HL-60/S4 (cell line): ENCODE measurements around the gene TMPRSS15.

ENCODE experiments used
- in situ Hi-C: fragments of 300-500 bp; cut with MboI; formaldehyde crosslinking; loops from 2 replicates; pipeline ENCODE4 v1.14.3; 2022; ENCODE audit warnings: low sequenced_read_pairs

Gene TMPRSS15

GRCh38 chr21:18248171-18248570 is 155.4 kb downstream of the TMPRSS15 start:
- in situ Hi-C loops: no loop called here

GRCh38 chr21:18245464-18245967 is 158.1 kb downstream of the TMPRSS15 start:
- in situ Hi-C loops: no loop called here

GRCh38 chr21:18244671-18245463 is 158.7 kb downstream of the TMPRSS15 start, which contains the start of gene CHODL:
TSS of gene CHODL (plus strand) at chr21:18244833. CDS start at chr21:18245224, 391 bp downstream.
- in situ Hi-C loops: no loop called here

GRCh38 chr21:18235545-18235944 is 168.0 kb downstream of the TMPRSS15 start:
- in situ Hi-C loops: no loop called here

DNA sequence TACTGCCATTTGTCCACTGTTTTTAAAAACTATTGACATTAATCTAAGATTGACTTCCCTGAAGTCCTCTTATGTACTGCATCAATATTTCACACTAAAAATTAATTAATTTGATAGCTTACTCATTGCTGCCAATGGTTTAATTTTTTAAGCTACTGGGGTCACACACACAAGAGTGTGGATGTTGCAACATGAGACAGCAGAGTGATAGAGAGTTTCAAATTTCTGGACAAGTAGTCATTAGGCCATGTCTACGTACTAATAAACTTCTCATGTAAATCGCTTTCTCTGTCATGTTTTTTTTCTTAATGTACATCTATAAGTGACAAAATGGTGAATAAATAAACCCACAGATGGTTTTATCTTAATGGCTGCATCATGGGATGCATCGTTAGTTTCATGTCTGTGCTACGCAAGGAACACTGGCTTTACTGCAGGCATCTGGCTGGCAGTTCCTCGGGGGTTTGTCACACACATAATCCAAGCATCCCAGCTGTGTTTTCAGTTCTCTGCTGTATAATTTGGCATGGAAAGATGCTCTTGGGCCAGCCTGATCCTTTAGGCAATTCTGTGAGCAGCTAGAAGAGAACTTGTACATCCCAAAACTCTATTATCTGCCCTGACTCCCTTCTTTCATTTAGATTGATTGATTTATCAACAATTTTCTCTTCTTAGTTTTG is 175.4 kb downstream of the TMPRSS15 start:
- in situ Hi-C loops: no loop called here

DNA sequence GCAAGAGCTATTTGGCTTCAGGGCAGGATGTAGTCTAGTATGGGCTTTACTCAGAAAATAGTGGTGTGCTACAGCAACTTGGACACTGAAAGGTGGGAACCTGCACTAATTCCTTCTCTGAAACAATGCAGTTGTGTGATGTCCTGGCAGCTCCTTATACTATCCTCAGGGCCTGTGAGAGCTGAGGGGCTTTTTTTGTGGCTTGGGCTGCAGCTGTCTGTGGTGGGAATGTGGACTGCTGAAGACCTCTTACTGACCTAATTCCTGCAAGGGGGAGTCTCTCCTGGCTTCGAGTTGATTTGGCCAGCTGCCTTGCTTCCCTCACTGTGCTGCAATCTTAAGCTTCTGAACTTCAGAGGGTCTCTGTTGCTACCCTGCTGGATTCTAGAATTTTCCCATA is 181.2 kb downstream of the TMPRSS15 start:
- in situ Hi-C loops: no loop called here

DNA sequence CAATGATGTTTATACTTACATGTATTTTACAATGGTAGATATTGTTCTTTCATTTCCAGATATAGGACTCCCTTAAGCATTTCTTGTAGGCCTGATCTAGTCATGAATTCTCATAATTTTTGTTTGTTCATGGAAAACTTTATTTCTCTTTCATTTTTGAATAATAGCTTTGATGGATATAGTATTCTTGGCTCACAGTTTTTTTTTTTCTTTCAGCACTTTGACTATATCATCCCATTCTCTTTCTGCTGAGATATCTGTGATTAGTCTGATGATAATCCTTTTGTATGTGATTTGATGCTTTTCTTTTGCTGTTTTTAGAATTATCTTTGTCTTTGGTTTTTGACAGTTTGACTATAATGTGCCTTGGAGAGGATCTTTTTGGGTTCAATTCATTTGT is 183.1 kb downstream of the TMPRSS15 start:
- in situ Hi-C loops: no loop called here
